Muscle layer of duodenum (tissue), 2 donors: ENCODE data around the gene RIMS4.

ENCODE experiments used
- H3K27ac ChIP-seq: one replicate; pipeline ENCODE4 v1.7.0; 2013; ENCODE audit warnings: mild to moderate bottlenecking, low read length
- H3K27me3 ChIP-seq: one replicate; pipeline ENCODE4 v1.7.0; 2013; ENCODE audit warnings: low read depth, mild to moderate bottlenecking, control low read depth, low read length
- H3K36me3 ChIP-seq, 2 donors: one replicate each; pipeline ENCODE4 v1.7.0; 2013; ENCODE audit warnings: low read length in 2 of 2, control low read depth in 1 of 2, mild to moderate bottlenecking in 1 of 2; ENCODE audit not compliant: insufficient read depth in 2 of 2, control insufficient read depth in 1 of 2
- H3K4me1 ChIP-seq, 2 donors: one replicate each; pipeline ENCODE4 v1.7.0; 2013; ENCODE audit warnings: low read length in 2 of 2, mild to moderate bottlenecking in 2 of 2, control low read depth in 1 of 2, moderate library complexity in 1 of 2; ENCODE audit not compliant: insufficient read depth in 2 of 2, control insufficient read depth in 1 of 2
- H3K4me3 ChIP-seq, 2 donors: one replicate each; pipeline ENCODE4 v1.7.0; 2013; ENCODE audit warnings: low read length in 2 of 2, low read depth in 1 of 2, mild to moderate bottlenecking in 1 of 2
- H3K9me3 ChIP-seq, 2 donors: one replicate each; pipeline ENCODE4 v1.7.0; 2013; ENCODE audit warnings: low read length in 2 of 2, control low read depth in 1 of 2, mild to moderate bottlenecking in 1 of 2; ENCODE audit not compliant: control insufficient read depth in 1 of 2
- donor health status: healthy.

The RIMS4 gene

DNA sequence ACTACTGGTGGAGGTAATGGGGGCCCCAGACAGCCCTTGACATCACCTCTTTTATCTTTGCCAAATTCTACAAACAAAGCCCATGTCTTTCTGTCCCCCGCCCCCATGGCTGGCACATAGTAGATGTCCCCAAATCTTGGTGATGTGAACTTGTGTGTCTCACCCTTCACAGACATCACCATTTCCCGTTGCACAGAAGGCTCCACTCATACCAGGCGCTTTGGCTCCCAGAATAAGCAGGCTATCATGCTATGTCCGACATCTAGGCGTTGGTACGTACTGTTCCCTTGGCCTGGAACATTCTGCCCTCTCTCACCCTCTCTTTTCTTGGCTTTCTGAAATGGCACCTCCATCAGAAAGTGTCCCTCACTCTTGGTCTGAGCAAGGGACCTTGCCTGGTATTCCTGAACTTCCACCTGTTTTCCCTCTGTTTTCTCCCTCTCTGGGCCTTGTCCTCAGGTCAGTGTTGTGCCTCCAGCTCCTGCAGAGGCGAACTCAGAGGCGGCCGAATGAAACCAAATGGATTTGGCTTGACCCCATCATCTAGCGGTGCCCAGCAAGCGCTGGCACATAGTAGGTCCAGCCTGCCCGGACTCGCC, 96.1 kb downstream of the RIMS4 start:
- no peak overlapping the region for H3K27ac ChIP-seq

DNA sequence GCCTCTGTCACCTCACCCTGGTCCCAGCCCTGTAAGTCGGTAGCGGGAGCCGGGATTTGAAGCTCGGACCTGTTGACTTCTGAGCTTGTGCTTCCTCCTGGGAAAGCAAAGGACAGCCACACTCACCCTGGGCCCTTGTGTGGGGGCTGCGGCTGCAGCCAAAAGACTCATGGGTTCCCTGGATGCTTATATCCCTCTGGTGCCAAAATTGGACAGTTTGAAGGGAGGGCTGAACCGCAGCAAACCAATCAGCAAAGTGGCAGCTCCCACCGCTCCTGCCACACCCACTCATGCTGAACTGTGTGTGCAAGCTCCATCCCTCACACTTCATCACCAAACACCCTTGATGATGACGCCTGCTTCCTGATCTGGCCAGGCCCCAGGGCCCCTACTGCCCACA, 99.1 kb downstream of the RIMS4 start:
- H3K4me1 ChIP-seq = peaks cover 0 to 15% of the 10 kb centered on the region in 2 donors
- no peak overlapping the region for H3K27ac ChIP-seq

More for the DNA sequence above, 96.1 kb downstream of the RIMS4 start:
- Histone ChIP-seq H3K27me3 (no peaks in the 10 kb centered on the region), H3K36me3 (no peaks in the 10 kb centered on the region), H3K9me3 (no peaks in the 10 kb centered on the region), H3K4me3 (peak overlapping the region in 1 of 2 donors; percentile 1), H3K4me1 (peaks cover 0 to 15% of the 10 kb centered on the region in 2 donors)

GRCh38 chr20:44709797-44710196, 100.5 kb downstream of the RIMS4 start:
- Histone ChIP-seq H3K36me3 (no peaks in the 10 kb centered on the region), H3K4me1 (peaks cover 0 to 8% of the 10 kb centered on the region in 2 donors), H3K27ac (no peak overlapping the region), H3K4me3 (no peak overlapping the region), H3K9me3 (no peaks in the 10 kb centered on the region), H3K27me3 (no peaks in the 10 kb centered on the region)

More for the DNA sequence above, 99.1 kb downstream of the RIMS4 start:
- no peak overlapping the region for H3K4me3 ChIP-seq
- H3K27me3 ChIP-seq = no peaks in the 10 kb centered on the region
- no peaks in the 10 kb centered on the region for H3K36me3 ChIP-seq
- no peaks in the 10 kb centered on the region for H3K9me3 ChIP-seq

GRCh38 chr20:44709380-44709779, 101.0 kb downstream of the RIMS4 start:
- Histone ChIP-seq H3K4me3 (no peak overlapping the region), H3K4me1 (peaks cover 0 to 4% of the 10 kb centered on the region in 2 donors), H3K9me3 (no peaks in the 10 kb centered on the region), H3K27ac (no peak overlapping the region), H3K36me3 (no peaks in the 10 kb centered on the region), H3K27me3 (no peaks in the 10 kb centered on the region)

DNA sequence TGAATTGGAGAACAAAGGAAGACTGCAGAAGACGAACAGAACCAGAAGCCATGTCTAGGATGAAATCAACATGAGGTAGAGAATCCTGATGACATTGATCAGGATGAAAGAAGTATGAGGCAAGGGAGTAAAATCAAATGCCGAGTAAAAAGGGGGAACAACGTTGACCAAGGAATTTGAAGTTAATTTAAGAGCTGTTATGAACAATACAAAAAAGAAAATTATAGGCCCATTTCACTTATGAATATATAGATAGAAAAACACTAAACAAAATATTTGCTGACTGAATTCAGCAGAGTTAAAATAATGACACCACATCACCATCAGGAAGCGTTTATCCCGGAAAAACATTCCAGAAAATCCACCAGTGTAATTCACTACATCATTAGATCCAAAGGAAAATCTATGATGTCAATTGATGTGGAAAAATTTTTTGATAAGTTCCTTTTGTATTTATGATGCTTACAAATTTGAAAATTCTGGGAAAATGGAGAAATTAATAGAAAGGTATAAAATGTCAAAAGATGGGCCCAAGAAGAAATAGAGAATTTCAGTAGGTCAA, 103.2 kb downstream of the RIMS4 start:
- no peaks in the 10 kb centered on the region for H3K27me3 ChIP-seq
- H3K4me1 ChIP-seq = peaks cover 9 to 14% of the 10 kb centered on the region in 2 donors
- H3K36me3 ChIP-seq = no peaks in the 10 kb centered on the region
- H3K4me3 ChIP-seq = no peak overlapping the region
- H3K9me3 ChIP-seq = no peaks in the 10 kb centered on the region
- H3K27ac ChIP-seq = no peak overlapping the region

DNA sequence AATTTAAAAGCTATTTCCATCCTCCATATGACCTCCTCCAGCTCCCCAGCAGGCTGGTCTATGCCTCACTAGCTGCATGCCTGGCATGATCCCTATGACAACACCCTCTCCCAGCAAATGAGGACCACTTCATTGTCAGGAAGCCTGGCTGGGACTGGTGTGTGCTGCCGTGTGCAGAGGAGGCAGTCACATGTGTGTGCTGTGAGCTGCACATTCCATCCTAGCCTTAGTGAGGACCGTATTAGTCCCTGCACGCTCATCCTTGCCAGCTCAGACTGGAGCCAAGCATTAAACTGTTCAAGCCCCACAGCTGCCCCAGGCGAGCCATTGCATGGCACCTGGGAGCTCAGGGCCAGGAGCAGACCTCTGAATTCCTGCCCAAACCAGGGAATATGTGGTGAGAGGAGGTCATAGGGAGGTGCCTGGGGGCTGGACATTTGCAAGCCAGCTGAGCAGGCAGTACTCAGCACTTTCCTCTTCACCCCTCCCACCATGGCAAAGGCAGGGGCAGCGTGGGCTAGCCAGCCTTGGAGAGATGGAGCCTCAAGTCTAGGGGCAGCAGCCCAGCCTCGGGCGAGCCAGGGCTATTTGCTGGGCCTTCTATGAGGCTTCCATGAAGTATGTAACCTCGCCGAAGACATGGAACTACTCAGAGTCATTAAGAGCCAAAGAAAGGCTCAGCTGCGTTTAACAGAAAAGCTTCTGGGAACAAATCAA, 103.9 kb downstream of the RIMS4 start:
- H3K4me3 ChIP-seq = no peak overlapping the region
- no peaks in the 10 kb centered on the region for H3K9me3 ChIP-seq
- peaks cover 13 to 15% of the 10 kb centered on the region in 2 donors for H3K4me1 ChIP-seq
- no peaks in the 10 kb centered on the region for H3K36me3 ChIP-seq
- no peaks in the 10 kb centered on the region for H3K27me3 ChIP-seq
- no peak overlapping the region for H3K27ac ChIP-seq

GRCh38 chr20:44705364-44706094, 104.8 kb downstream of the RIMS4 start:
- no peaks in the 10 kb centered on the region for H3K36me3 ChIP-seq
- H3K9me3 ChIP-seq = no peaks in the 10 kb centered on the region
- H3K27me3 ChIP-seq = no peaks in the 10 kb centered on the region
- no peak overlapping the region for H3K4me3 ChIP-seq
- H3K4me1 ChIP-seq = peaks cover 14 to 15% of the 10 kb centered on the region in 2 donors
- no peak overlapping the region for H3K27ac ChIP-seq

GRCh38 chr20:44704551-44704971, 105.8 kb downstream of the RIMS4 start:
- no peak overlapping the region for H3K27ac ChIP-seq
- H3K36me3 ChIP-seq = no peaks in the 10 kb centered on the region
- H3K4me3 ChIP-seq = no peak overlapping the region
- no peaks in the 10 kb centered on the region for H3K27me3 ChIP-seq
- no peaks in the 10 kb centered on the region for H3K9me3 ChIP-seq
- H3K4me1 ChIP-seq = peaks cover 14 to 15% of the 10 kb centered on the region in 2 donors

DNA sequence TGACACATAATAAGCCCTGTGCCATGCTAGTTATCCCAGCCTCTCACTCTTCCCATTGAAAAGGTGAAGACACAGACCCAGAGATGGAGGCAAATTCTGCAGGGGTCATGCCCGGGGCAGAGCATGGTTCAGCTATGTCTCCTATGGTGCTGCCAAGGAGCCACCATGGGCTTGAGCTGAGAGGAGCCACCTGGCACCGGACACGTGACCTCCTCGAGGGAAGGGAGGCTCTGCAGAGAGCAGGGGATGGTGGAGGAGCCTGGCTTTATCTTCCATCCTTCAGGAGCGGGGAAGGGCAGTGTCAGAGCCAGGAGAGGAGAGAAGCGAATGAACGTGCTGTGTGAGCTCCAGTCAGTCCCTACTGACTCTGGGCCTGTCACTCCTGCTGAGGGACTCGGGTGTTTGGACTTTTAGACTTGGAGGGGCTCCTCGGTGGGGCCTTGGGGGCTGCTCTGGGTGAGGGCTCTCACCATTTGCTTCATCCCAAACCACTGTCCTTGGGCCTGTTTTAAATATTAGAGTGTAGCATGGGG, 106.3 kb downstream of the RIMS4 start:
- no peaks in the 10 kb centered on the region for H3K36me3 ChIP-seq
- H3K27me3 ChIP-seq = no peaks in the 10 kb centered on the region
- no peaks in the 10 kb centered on the region for H3K9me3 ChIP-seq
- H3K4me1 ChIP-seq = peaks cover 14 to 15% of the 10 kb centered on the region in 2 donors
- no peak overlapping the region for H3K27ac ChIP-seq
- H3K4me3 ChIP-seq = no peak overlapping the region

DNA sequence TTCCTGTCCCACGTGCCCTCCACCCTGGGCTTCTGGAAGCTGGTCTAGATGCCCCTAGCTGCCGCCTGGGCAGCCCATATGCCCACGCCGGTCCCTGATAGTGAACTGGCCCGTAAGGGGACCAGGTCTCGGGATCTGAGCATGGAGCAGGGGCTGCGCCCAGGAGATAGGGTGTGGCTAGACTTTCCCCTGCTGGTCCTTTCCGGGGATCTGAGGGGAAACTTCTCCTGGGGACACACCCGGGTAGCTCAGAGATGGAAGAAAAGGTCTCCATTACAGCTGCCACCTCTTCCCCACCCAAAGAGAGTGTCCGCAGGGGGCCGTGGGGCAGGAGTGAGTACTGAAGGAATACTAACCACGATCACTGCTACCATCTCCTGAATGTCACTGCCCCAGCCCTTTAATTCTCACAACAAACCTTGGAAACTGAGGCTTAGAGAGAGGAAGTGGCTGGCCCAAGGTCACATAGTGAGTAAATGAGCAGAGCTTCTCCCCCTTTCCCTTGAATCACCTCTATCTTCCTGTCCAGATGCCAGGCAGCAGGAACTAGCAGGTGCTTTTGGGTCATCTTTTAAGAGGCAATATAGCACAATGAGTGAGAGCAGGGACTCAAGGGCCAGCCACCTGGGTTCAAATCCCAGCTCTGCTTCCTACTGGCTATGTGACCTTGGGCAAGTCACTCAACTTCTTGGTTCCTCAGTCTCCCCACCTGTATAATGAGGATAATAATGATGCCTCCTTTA, 107.0 kb downstream of the RIMS4 start:
- Histone ChIP-seq H3K4me3 (no peak overlapping the region), H3K27ac (no peak overlapping the region), H3K4me1 (peaks cover 14 to 15% of the 10 kb centered on the region in 2 donors), H3K9me3 (no peaks in the 10 kb centered on the region), H3K27me3 (no peaks in the 10 kb centered on the region), H3K36me3 (no peaks in the 10 kb centered on the region)
